Ascending aorta (tissue), 2 donors: ENCODE data around the gene ADGRB3. TPM values are rescaled to one million over a fixed set of nuclear protein-coding genes. Genes with fewer than 3 reads are reported as not detected.
"Not testable (repeated sequence)": the region's sequence is repeated elsewhere in the genome, so short reads cannot be mapped to it uniquely, and the experiment has no call there.

Experiments
- DNase-seq, 2 donors: peaks; one replicate each; pipeline ENCODE4 v3.0.0-alpha.2; 2019; ENCODE audit warnings: low spot score in 2 of 2
- H3K27ac ChIP-seq, 2 donors: fragments of 200-600 bp; sonication (generic); one replicate each; pipeline ENCODE4 v1.5.1; 2016 to 2017; ENCODE audit warnings: mild to moderate bottlenecking in 1 of 2
- H3K27me3 ChIP-seq: fragments of 200-600 bp; sonication (generic); one replicate; pipeline ENCODE4 v1.5.1; 2017
- H3K36me3 ChIP-seq, 2 donors: fragments of 200-600 bp; sonication (generic); one replicate each; pipeline ENCODE4 v1.5.1; 2016
- H3K4me1 ChIP-seq, 2 donors: fragments of 200-600 bp; sonication (generic); one replicate each; pipeline ENCODE4 v1.5.1; 2016 to 2017; ENCODE audit warnings: mild to moderate bottlenecking in 1 of 2
- H3K4me3 ChIP-seq, 2 donors: fragments of 200-600 bp; sonication (generic); one replicate each; pipeline ENCODE4 v1.5.1; 2016 to 2017; ENCODE audit warnings: mild to moderate bottlenecking in 1 of 2
- H3K9me3 ChIP-seq, 2 donors: fragments of 200-600 bp; sonication (generic); one replicate each; pipeline ENCODE4 v1.5.1; 2016
- intact Hi-C: fragments of 100-400 bp; cut with DNase I; formaldehyde crosslinking; loops from one replicate; pipeline ENCODE4 v1.15.1; 2023
- total RNA-seq: library from RNA; depleted of rRNA; stranded (reverse); fragments of >200 nt; gene quantifications from one replicate; pipeline ENCODE4 v1.1.0, GENCODE V29; 2016
- TF ChIP-seq, protein P1 (sequence below), 3 experiments: fragments of 200-600 bp in 2 of 3; fragments of 450-650 bp in 1 of 3; sonication (generic) in 2 of 3; IDR thresholded peaks; one replicate each; pipeline ENCODE4 v1.5.1; 2016 to 2019; ENCODE audit warnings: antibody characterized with exemption in 3 of 3, mild to moderate bottlenecking in 1 of 3, moderate library complexity in 1 of 3

Gene ADGRB3
- total RNA-seq, 1 donor from 2014 or later, result 4.4 TPM

DNA sequence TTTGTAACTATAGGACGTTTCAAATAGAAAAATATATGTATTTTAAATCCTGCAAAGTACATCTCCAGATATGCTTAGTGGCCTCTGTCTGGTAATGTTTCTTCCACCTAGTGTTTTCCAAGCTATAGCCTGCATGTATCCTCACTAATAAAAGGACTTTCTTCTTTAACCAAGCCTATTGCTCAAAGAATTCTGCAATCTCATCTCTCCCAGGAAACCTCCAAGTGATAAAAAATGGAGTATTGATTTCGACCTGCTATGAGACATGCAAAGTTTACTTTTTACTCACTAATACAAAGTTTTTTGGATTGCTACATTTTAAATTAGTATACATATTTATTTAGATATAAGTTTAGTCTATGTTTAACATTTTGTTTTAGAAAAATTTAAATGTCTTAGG is 23.3 kb downstream of the ADGRB3 start:
- no peaks in the 10 kb centered on the region for H3K27me3 ChIP-seq
- intact Hi-C loops, result no loop called here
- no peaks in the 10 kb centered on the region for H3K9me3 ChIP-seq
- no peak overlapping the region for H3K4me3 ChIP-seq
- H3K36me3 ChIP-seq, result no peaks in the 10 kb centered on the region
- no peak overlapping the region for H3K27ac ChIP-seq
- no peaks in the 10 kb centered on the region for H3K4me1 ChIP-seq
- DNase-seq, result no peak
- TF ChIP-seq, protein P1, sequence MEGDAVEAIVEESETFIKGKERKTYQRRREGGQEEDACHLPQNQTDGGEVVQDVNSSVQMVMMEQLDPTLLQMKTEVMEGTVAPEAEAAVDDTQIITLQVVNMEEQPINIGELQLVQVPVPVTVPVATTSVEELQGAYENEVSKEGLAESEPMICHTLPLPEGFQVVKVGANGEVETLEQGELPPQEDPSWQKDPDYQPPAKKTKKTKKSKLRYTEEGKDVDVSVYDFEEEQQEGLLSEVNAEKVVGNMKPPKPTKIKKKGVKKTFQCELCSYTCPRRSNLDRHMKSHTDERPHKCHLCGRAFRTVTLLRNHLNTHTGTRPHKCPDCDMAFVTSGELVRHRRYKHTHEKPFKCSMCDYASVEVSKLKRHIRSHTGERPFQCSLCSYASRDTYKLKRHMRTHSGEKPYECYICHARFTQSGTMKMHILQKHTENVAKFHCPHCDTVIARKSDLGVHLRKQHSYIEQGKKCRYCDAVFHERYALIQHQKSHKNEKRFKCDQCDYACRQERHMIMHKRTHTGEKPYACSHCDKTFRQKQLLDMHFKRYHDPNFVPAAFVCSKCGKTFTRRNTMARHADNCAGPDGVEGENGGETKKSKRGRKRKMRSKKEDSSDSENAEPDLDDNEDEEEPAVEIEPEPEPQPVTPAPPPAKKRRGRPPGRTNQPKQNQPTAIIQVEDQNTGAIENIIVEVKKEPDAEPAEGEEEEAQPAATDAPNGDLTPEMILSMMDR (IDR thresholded peaks at IDR 0.05), result no peak

DNA sequence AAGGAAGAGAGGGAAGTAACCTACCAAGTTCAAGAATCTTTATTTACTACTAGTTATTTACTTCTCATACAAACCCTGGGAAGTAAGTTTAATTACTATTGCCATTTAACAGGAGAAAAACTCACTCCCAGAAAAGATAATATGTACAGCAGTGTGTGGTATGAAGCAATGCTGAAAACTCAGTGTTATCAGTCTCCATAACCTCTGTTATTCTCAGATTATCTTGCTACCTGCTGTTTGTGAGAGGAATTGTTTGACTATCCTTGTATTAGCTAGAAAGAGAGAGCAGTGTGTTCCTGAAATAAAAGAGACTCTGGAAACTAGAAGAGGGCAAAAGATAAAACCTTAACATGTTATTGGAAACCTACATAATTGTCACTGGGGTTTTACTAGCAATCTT is 38.2 kb downstream of the ADGRB3 start:
- no peaks in the 10 kb centered on the region for H3K36me3 ChIP-seq
- H3K4me3 ChIP-seq, result no peak overlapping the region
- no peaks in the 10 kb centered on the region for H3K9me3 ChIP-seq
- TF ChIP-seq, protein P1 (IDR thresholded peaks at IDR 0.05), result no peak
- DNase-seq, result no peak
- no peak overlapping the region for H3K27ac ChIP-seq
- H3K4me1 ChIP-seq, result no peaks in the 10 kb centered on the region
- H3K27me3 ChIP-seq, result no peaks in the 10 kb centered on the region
- intact Hi-C loops, result no loop called here

DNA sequence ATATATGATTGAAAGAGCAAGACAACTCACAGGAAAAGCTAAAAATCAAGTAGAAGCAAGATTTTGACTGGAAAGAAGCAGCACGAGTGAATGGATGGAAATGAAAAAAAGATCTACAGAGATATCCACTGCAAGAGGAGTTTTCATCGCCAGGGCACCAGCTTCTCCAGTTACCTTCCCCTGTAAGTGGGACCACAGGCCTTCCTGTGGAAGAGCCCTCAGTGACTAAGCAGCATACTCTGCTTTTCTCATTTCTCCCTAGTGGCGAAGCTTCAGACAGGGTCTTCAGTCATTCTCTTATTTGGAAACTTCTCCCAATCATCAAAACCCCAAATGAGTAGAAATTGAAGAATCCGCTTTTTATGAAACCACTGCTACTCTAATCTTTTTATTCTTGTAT is 40.5 kb downstream of the ADGRB3 start:
- TF ChIP-seq, protein P1 (IDR thresholded peaks at IDR 0.05), result no peak
- intact Hi-C loops, result no loop called here
- H3K4me1 ChIP-seq, result no peaks in the 10 kb centered on the region
- no peak overlapping the region for H3K27ac ChIP-seq
- no peaks in the 10 kb centered on the region for H3K27me3 ChIP-seq
- H3K4me3 ChIP-seq, result no peak overlapping the region
- no peak for DNase-seq
- no peaks in the 10 kb centered on the region for H3K9me3 ChIP-seq
- H3K36me3 ChIP-seq, result no peaks in the 10 kb centered on the region

DNA sequence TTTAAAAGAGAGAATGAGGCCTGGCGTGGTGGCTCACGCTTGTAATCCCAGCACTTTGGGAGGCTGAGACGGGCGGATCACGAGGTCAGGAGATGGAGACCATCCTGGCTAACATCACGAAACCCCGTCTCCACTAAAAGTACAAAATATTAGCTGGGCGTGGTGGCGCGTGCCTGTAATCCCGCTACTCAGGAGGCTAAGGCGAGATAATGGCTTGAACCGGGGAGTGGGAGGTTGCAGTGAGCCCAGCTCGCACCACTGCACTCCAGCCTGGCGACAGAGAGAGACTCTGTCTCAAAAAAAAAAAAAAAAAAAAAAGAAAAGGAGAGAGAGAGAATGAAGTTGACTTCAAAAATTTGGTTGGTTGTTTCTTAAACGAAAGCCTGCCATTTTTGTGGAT is 41.0 kb downstream of the ADGRB3 start:
- H3K36me3 ChIP-seq, DNase-seq, H3K27me3 ChIP-seq, H3K4me3 ChIP-seq, H3K9me3 ChIP-seq, H3K27ac ChIP-seq, H3K4me1 ChIP-seq, intact Hi-C loops: not testable (repeated sequence)

DNA sequence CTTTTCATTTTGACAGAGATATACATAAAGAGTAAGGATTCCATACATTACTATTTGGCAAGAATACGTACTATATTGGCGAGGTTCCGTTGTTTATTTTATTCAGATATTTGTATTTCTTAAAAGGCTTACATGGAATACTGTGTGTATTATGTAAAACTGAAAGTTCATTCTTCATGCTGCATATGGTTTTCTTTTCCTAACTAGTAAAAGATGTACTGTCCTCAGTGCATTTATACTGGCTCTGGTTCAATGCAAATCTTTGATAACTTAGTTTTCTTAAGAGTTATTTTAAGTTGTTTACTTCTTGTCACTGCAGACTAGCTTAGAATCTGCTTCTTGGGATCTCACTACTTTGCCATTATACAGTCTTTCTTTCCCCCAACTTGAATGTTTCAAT is 42.0 kb downstream of the ADGRB3 start:
- Histone ChIP-seq H3K4me3 (no peak overlapping the region), H3K4me1 (no peaks in the 10 kb centered on the region), H3K27ac (no peak overlapping the region), H3K9me3 (no peaks in the 10 kb centered on the region), H3K27me3 (no peaks in the 10 kb centered on the region), H3K36me3 (no peaks in the 10 kb centered on the region)
- TF ChIP-seq, protein P1 (IDR thresholded peaks at IDR 0.05), result no peak
- no peak for DNase-seq
- intact Hi-C loops, result no loop called here

DNA sequence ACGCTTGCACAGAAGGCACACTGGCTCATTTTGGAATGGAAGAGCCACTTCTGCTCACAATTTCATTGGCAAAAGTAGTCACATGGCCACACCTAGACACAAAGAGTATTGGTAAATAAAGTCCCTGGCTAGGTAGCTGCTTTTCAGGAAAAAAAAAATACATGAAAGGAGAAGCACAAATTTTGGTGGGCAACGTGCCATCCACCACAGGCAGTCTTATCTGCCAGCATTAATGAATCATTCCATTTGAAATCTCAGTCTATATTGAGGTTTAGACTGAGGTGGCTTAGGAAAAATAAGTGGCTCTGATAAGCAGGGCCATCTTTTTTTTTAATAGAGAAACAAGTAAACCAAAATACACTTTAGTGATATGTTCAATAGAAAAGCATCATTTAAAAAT is 44.3 kb downstream of the ADGRB3 start:
- no peaks in the 10 kb centered on the region for H3K9me3 ChIP-seq
- intact Hi-C loops, result no loop called here
- no peaks in the 10 kb centered on the region for H3K4me1 ChIP-seq
- H3K27me3 ChIP-seq, result no peaks in the 10 kb centered on the region
- no peak overlapping the region for H3K4me3 ChIP-seq
- TF ChIP-seq, protein P1 (IDR thresholded peaks at IDR 0.05), result no peak
- no peak for DNase-seq
- H3K27ac ChIP-seq, result no peak overlapping the region
- H3K36me3 ChIP-seq, result no peaks in the 10 kb centered on the region
